Esophagus squamous epithelium (tissue), 4 donors: ENCODE measurements around the gene LMTK2.

ENCODE experiments used
- POLR2A ChIP-seq, 4 donors: fragments of 450-650 bp; IDR thresholded peaks; one replicate each; pipeline ENCODE4 v1.6.1; 2017; ENCODE audit warnings: antibody characterized with exemption in 4 of 4, mild to moderate bottlenecking in 4 of 4, moderate library complexity in 3 of 4
- TF ChIP-seq, protein P1 (sequence below), 6 experiments: fragments of 450-650 bp in 4 of 6; fragments of 200-600 bp in 2 of 6; sonication (generic) in 2 of 6; IDR thresholded peaks; one replicate each; pipeline ENCODE4 v1.5.1; 2016 to 2019; ENCODE audit warnings: antibody characterized with exemption in 6 of 6, mild to moderate bottlenecking in 4 of 6, moderate library complexity in 4 of 6

DNA sequence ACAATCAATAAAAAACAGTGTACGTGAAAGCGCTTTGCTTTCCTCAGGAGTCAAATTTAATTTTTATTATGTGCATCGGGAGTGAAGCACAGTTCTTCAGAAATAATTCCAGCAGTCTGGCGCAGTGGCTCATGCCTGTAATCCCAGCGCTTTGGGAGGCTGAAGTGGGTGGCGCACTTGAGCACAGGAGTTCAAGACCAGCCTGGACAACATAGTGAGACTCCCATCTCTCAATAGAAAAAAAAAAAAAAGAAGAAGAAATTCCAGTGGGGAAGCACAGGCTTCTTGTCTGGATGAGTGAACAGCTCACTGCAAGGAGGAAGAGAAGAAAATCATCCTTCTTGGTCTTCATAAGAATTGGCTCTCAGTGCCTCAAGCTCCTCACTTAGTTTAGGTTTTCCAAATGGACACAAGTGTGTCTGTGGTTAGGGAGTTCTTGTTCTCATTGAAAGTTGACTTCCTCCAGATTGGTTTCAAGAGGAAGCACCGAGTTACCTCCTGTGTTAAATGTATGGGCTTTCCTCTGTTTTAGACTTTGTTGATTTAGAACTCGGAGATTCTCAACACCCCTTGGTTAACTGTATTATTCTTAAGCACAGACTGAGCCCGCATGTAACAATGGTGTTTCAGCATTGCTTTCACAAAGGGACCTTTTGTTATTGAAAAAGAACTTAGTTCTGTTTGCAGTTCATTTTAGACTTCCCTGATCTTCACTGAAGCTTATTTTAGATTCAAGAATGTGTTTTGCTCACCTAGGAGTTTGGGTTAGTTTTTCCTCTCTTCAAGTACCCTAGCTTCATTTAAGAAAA is 28.0 kb downstream of the LMTK2 start:
- no peak for TF ChIP-seq POLR2A (IDR thresholded peaks at IDR 0.05)
- TF ChIP-seq, protein P1, sequence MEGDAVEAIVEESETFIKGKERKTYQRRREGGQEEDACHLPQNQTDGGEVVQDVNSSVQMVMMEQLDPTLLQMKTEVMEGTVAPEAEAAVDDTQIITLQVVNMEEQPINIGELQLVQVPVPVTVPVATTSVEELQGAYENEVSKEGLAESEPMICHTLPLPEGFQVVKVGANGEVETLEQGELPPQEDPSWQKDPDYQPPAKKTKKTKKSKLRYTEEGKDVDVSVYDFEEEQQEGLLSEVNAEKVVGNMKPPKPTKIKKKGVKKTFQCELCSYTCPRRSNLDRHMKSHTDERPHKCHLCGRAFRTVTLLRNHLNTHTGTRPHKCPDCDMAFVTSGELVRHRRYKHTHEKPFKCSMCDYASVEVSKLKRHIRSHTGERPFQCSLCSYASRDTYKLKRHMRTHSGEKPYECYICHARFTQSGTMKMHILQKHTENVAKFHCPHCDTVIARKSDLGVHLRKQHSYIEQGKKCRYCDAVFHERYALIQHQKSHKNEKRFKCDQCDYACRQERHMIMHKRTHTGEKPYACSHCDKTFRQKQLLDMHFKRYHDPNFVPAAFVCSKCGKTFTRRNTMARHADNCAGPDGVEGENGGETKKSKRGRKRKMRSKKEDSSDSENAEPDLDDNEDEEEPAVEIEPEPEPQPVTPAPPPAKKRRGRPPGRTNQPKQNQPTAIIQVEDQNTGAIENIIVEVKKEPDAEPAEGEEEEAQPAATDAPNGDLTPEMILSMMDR (IDR thresholded peaks at IDR 0.05), result no peak
